Measurements from ENCODE around the gene LOXL3.
"Not testable (repeated sequence)": the region's sequence is repeated elsewhere in the genome, so short reads cannot be mapped to it uniquely, and the experiment has no call there.

The LOXL3 gene

GRCh38 chr2:74573747-74574562 is 20.2 kb upstream of the LOXL3 start:
- in situ Hi-C loops (cut with MboI; ENCODE audit: low sequenced_read_pairs): no loop called here

- in situ Hi-C loops (cut with MboI; ENCODE audit: low sequenced_read_pairs): no loop called here
Observed at GRCh38 chr2:74572178-74572925, 18.6 kb upstream of the LOXL3 start.

- in situ Hi-C loops (cut with MboI; ENCODE audit: low sequenced_read_pairs): no loop called here
Observed at GRCh38 chr2:74571058-74571457, 17.3 kb upstream of the LOXL3 start.

GRCh38 chr2:74569686-74570085 is 15.9 kb upstream of the LOXL3 start:
- in situ Hi-C loops (cut with MboI; ENCODE audit: low sequenced_read_pairs): no loop called here

GRCh38 chr2:74567881-74568280 is 14.1 kb upstream of the LOXL3 start:
- in situ Hi-C loops (cut with MboI; ENCODE audit: low sequenced_read_pairs): no loop called here

GRCh38 chr2:74566754-74567085 is 13.0 kb upstream of the LOXL3 start:
- in situ Hi-C loops (cut with MboI; ENCODE audit: low sequenced_read_pairs): no loop called here

GRCh38 chr2:74566076-74566753 is 12.5 kb upstream of the LOXL3 start:
- in situ Hi-C loops (cut with MboI; ENCODE audit: low sequenced_read_pairs): no loop called here

GRCh38 chr2:74564222-74564621 is 10.5 kb upstream of the LOXL3 start:
- in situ Hi-C loops (cut with MboI; ENCODE audit: low sequenced_read_pairs): no loop called here

- in situ Hi-C loops (cut with MboI; ENCODE audit: low sequenced_read_pairs): no loop called here
Observed at GRCh38 chr2:74562126-74562775, 8.5 kb upstream of the LOXL3 start.

GRCh38 chr2:74561022-74561421 is 7.3 kb upstream of the LOXL3 start:
- in situ Hi-C loops (cut with MboI; ENCODE audit: low sequenced_read_pairs): not testable (repeated sequence)

- in situ Hi-C loops (cut with MboI; ENCODE audit: low sequenced_read_pairs): no loop called here
Observed at GRCh38 chr2:74560591-74560990, 6.8 kb upstream of the LOXL3 start.

- in situ Hi-C loops (cut with MboI; ENCODE audit: low sequenced_read_pairs): no loop called here
Observed at GRCh38 chr2:74559912-74560311, 6.2 kb upstream of the LOXL3 start.

GRCh38 chr2:74558284-74559230 is 4.8 kb upstream of the LOXL3 start:
- in situ Hi-C loops (cut with MboI; ENCODE audit: low sequenced_read_pairs): no loop called here

- in situ Hi-C loops (cut with MboI; ENCODE audit: low sequenced_read_pairs): no loop called here
Observed at GRCh38 chr2:74556831-74557370, 3.2 kb upstream of the LOXL3 start.

- in situ Hi-C loops (cut with MboI; ENCODE audit: low sequenced_read_pairs): no loop called here
Observed at GRCh38 chr2:74556159-74556558, 2.4 kb upstream of the LOXL3 start.

GRCh38 chr2:74555610-74556103 is 1.9 kb upstream of the LOXL3 start:
- in situ Hi-C loops (cut with MboI; ENCODE audit: low sequenced_read_pairs): no loop called here

GRCh38 chr2:74554820-74555531 is 1.2 kb upstream of the LOXL3 start:
- in situ Hi-C loops (cut with MboI; ENCODE audit: low sequenced_read_pairs): no loop called here

- in situ Hi-C loops (cut with MboI; ENCODE audit: low sequenced_read_pairs): no loop called here
Observed at GRCh38 chr2:74552914-74553811, 579 bp downstream of the LOXL3 start.
